H1 (cell line): ENCODE data around the gene C7orf25. TPM values are rescaled to one million over a fixed set of nuclear protein-coding genes. Genes with fewer than 3 reads are reported as not detected.

Source experiments
- CTCF ChIA-PET: fragments of 300-600 bp; sonication (Branson Sonifier 250); formaldehyde crosslinking; loops from one replicate; lab custom pipeline; 2021; ENCODE audit not compliant: partially characterized antibody; lab: Charles Lee
- POLR2A ChIA-PET: fragments of 300-600 bp; sonication (Branson Sonifier 250); formaldehyde crosslinking; loops from one replicate; lab custom pipeline; 2021; ENCODE audit warnings: inconsistent platforms; ENCODE audit not compliant: partially characterized antibody; lab: Charles Lee
- DNase-seq, 2 experiments: peaks; one replicate each; pipeline versions ENCODE4 v3.0.0 to v3.0.0-alpha.2; 2010 to 2022; ENCODE audit warnings: low spot score in 2 of 2, low read depth in 1 of 2, mixed read lengths in 1 of 2
- FAIRE-seq: peaks from 2 replicates; lab custom pipeline; 2011; peaks lifted over from hg19 to GRCh38; lab: Jason Lieb, UNC
- H2AFZ ChIP-seq: 2 replicates; pipeline ENCODE4 v1.8.1; 2012; ENCODE audit warnings: low read length, inconsistent platforms
- H2AK5ac ChIP-seq: 2 replicates; pipeline ENCODE4 v1.6.1; 2013; ENCODE audit warnings: low read depth, low read length
- H2BK120ac ChIP-seq: replicated peaks from 2 replicates; pipeline ENCODE3; 2013; ENCODE audit warnings: low read depth, low read length, inconsistent platforms
- H2BK12ac ChIP-seq: 2 replicates; pipeline ENCODE4 v1.6.1; 2013; ENCODE audit warnings: low read depth, low read length
- H2BK15ac ChIP-seq: 2 replicates; pipeline ENCODE4 v1.6.1; 2013; ENCODE audit warnings: low read length
- H2BK20ac ChIP-seq: 2 replicates; pipeline ENCODE4 v1.6.1; 2013; ENCODE audit warnings: low read length
- H2BK5ac ChIP-seq: 2 replicates; pipeline ENCODE4 v1.6.1; 2013; ENCODE audit warnings: low read depth, low read length
- H3K14ac ChIP-seq: 2 replicates; pipeline ENCODE4 v1.6.1; 2013; ENCODE audit warnings: inconsistent platforms; ENCODE audit not compliant: insufficient read length
- H3K18ac ChIP-seq: 2 replicates; pipeline ENCODE4 v1.6.1; 2013; ENCODE audit warnings: low read length; ENCODE audit errors: extremely low read depth
- H3K23ac ChIP-seq: 2 replicates; pipeline ENCODE4 v1.6.1; 2013; ENCODE audit warnings: inconsistent platforms; ENCODE audit not compliant: insufficient read length
- H3K23me2 ChIP-seq: 2 replicates; pipeline ENCODE4 v1.6.1; 2013; ENCODE audit warnings: low read depth, low read length
- H3K27ac ChIP-seq: 2 replicates; pipeline ENCODE4 v1.6.1; 2011; ENCODE audit warnings: low read depth, low read length, inconsistent platforms
- H3K27me3 ChIP-seq, 4 experiments: replicated peaks in 1 of 4; 1 replicate in 1 of 4; 2 replicates in 3 of 4; pipeline versions ENCODE4 v1.6.1 to v1.8.1; 2011 to 2013; ENCODE audit warnings: low read length in 3 of 4, mild to moderate bottlenecking in 3 of 4, inconsistent platforms in 2 of 4, mixed read lengths in 2 of 4, moderate library complexity in 1 of 4; ENCODE audit not compliant: control insufficient read depth in 3 of 4, insufficient read depth in 3 of 4; ENCODE audit errors: extremely low read depth in 1 of 4
- H3K36me3 ChIP-seq, 4 experiments: 2 replicates each; pipeline versions ENCODE4 v1.6.1 to v1.8.1; 2011 to 2013; ENCODE audit warnings: mild to moderate bottlenecking in 4 of 4, low read length in 3 of 4, moderate library complexity in 2 of 4, control low read depth in 1 of 4, inconsistent platforms in 1 of 4; ENCODE audit not compliant: insufficient read depth in 4 of 4, control insufficient read depth in 2 of 4
- H3K4ac ChIP-seq: replicated peaks from 2 replicates; pipeline ENCODE3; 2013; ENCODE audit warnings: low read length, low read depth, mixed read lengths, inconsistent platforms; ENCODE audit not compliant: insufficient read length
- H3K4me1 ChIP-seq, 4 experiments: replicated peaks in 1 of 4; 1 replicate in 1 of 4; 2 replicates in 3 of 4; pipeline versions ENCODE4 v1.6.1 to v1.8.1; 2011 to 2013; ENCODE audit warnings: low read length in 3 of 4, inconsistent platforms in 2 of 4, mixed read lengths in 1 of 4; ENCODE audit not compliant: insufficient read depth in 4 of 4, control insufficient read depth in 3 of 4
- H3K4me2 ChIP-seq, 2 experiments: 2 replicates each; pipeline versions ENCODE4 v1.6.1 to v1.8.1; 2011 to 2013; ENCODE audit warnings: low read depth in 2 of 2, low read length in 2 of 2, control low read depth in 1 of 2, inconsistent platforms in 1 of 2, mild to moderate bottlenecking in 1 of 2; ENCODE audit not compliant: insufficient read depth in 1 of 2
- H3K4me3 ChIP-seq, 4 experiments: fragments of 200-600, 300-600 bp in 1 of 4; sonication (generic), shearing (Covaris generic), sonication (Bioruptor Twin) in 1 of 4; 2 replicates each; pipeline versions ENCODE4 v1.5.1 to v1.8.1; 2011 to 2016; ENCODE audit warnings: low read length in 4 of 4, low read depth in 3 of 4, control low read depth in 2 of 4, inconsistent platforms in 2 of 4, mild to moderate bottlenecking in 2 of 4, mixed read lengths in 1 of 4, moderate library complexity in 1 of 4; ENCODE audit not compliant: insufficient read depth in 2 of 4; ENCODE audit errors: extremely low read depth in 1 of 4
- H3K56ac ChIP-seq: replicated peaks from 2 replicates; pipeline ENCODE3; 2013; ENCODE audit warnings: low read depth, mild to moderate bottlenecking, mixed read lengths, low read length, inconsistent platforms; ENCODE audit not compliant: insufficient read length
- H3K79me1 ChIP-seq: 2 replicates; pipeline ENCODE4 v1.6.1; 2013; ENCODE audit warnings: low read depth, low read length, control low read depth
- H3K79me2 ChIP-seq, 2 experiments: 2 replicates each; pipeline versions ENCODE4 v1.6.1 to v1.8.1; 2012 to 2013; ENCODE audit warnings: low read length in 2 of 2, mild to moderate bottlenecking in 2 of 2, inconsistent platforms in 1 of 2; ENCODE audit not compliant: insufficient read depth in 2 of 2, control insufficient read depth in 1 of 2
- H3K9ac ChIP-seq, 4 experiments: replicated peaks in 1 of 4; 1 replicate in 1 of 4; 2 replicates in 3 of 4; pipeline versions ENCODE4 v1.6.1 to v1.8.1; 2011 to 2013; ENCODE audit warnings: low read depth in 3 of 4, low read length in 3 of 4, control low read depth in 2 of 4, mild to moderate bottlenecking in 2 of 4, moderate library complexity in 2 of 4, inconsistent platforms in 1 of 4; ENCODE audit errors: extremely low read depth in 1 of 4
- H3K9me3 ChIP-seq, 2 experiments: 2 replicates each; pipeline versions ENCODE4 v1.6.1 to v1.8.1; 2012 to 2013; ENCODE audit warnings: mild to moderate bottlenecking in 2 of 2, moderate library complexity in 2 of 2, control low read depth in 1 of 2, inconsistent platforms in 1 of 2, low read depth in 1 of 2, low read length in 1 of 2, mixed read lengths in 1 of 2; ENCODE audit not compliant: insufficient read depth in 2 of 2
- H4K20me1 ChIP-seq, 2 experiments: replicated peaks in 1 of 2; 2 replicates each; pipeline versions ENCODE3 to v1.8.1; 2011 to 2013; ENCODE audit warnings: inconsistent platforms in 2 of 2, low read length in 2 of 2, mild to moderate bottlenecking in 1 of 2; ENCODE audit not compliant: insufficient read depth in 2 of 2, control insufficient read depth in 1 of 2
- H4K5ac ChIP-seq: 2 replicates; pipeline ENCODE4 v1.6.1; 2013; ENCODE audit warnings: low read length, low read depth, mixed read lengths, inconsistent platforms; ENCODE audit not compliant: insufficient read length
- H4K8ac ChIP-seq: 2 replicates; pipeline ENCODE4 v1.8.0; 2013; ENCODE audit warnings: mild to moderate bottlenecking, moderate library complexity, low read length, inconsistent platforms; ENCODE audit not compliant: insufficient read depth; ENCODE audit errors: extremely low read depth
- H4K91ac ChIP-seq: replicated peaks from 2 replicates; pipeline ENCODE3; 2013; ENCODE audit warnings: low read length, mixed read lengths, inconsistent platforms; ENCODE audit not compliant: insufficient read length
- CHD1 ChIP-seq: IDR thresholded peaks from 2 replicates; pipeline ENCODE4 v1.6.1; 2012; ENCODE audit warnings: low read depth, low read length, improper control_type of control experiment
- CHD2 ChIP-seq: IDR thresholded peaks from 2 replicates; pipeline ENCODE4 v1.6.1; 2012; ENCODE audit warnings: low read length, improper control_type of control experiment
- EZH2 ChIP-seq: fragments of 200-600 bp; sonication (generic); IDR thresholded peaks from 2 replicates; pipeline ENCODE4 v1.7.1; 2012; ENCODE audit warnings: low read depth, mild to moderate bottlenecking, moderate library complexity, low read length, inconsistent platforms; ENCODE audit not compliant: severe bottlenecking
- GABPA ChIP-seq: IDR thresholded peaks from 2 replicates; pipeline ENCODE4 v1.6.1; 2011; ENCODE audit warnings: mild to moderate bottlenecking, low read length, moderate library complexity, borderline replicate concordance; ENCODE audit not compliant: insufficient read depth
- HDAC6 ChIP-seq: IDR thresholded peaks from one replicate; pipeline ENCODE4 v1.7.1; 2012; ENCODE audit warnings: low read depth, mild to moderate bottlenecking, inconsistent platforms, low read length, moderate library complexity
- KDM4A ChIP-seq: IDR thresholded peaks from one replicate; pipeline ENCODE4 v1.7.1; 2012; ENCODE audit warnings: low read depth, mild to moderate bottlenecking, moderate library complexity, low read length, inconsistent platforms; ENCODE audit not compliant: severe bottlenecking
- NANOG ChIP-seq: IDR thresholded peaks from 2 replicates; pipeline ENCODE4 v1.6.1; 2011; ENCODE audit warnings: low read length, low read depth, mild to moderate bottlenecking, inconsistent platforms; ENCODE audit not compliant: insufficient read depth, poor library complexity, severe bottlenecking
- POLR2A ChIP-seq, 2 experiments: IDR thresholded peaks; 1 replicate in 1 of 2; 2 replicates in 1 of 2; pipeline ENCODE4 v1.6.1; 2011; ENCODE audit warnings: low read depth in 2 of 2, low read length in 2 of 2, mild to moderate bottlenecking in 2 of 2; ENCODE audit errors: control extremely low read depth in 1 of 2
- POLR2AphosphoS5 ChIP-seq: IDR thresholded peaks from 2 replicates; pipeline ENCODE4 v1.6.1; 2011; ENCODE audit warnings: low read depth, low read length
- SIRT6 ChIP-seq: IDR thresholded peaks from one replicate; pipeline ENCODE4 v1.7.1; 2012; ENCODE audit warnings: low read length, inconsistent platforms
- SP1 ChIP-seq: IDR thresholded peaks from 2 replicates; pipeline ENCODE4 v1.6.1; 2011; ENCODE audit warnings: low read depth, low read length
- SP4 ChIP-seq: IDR thresholded peaks from 2 replicates; pipeline ENCODE4 v1.6.1; 2012; ENCODE audit warnings: low read length, inconsistent platforms
- WGBS, 2 experiments: shearing (Covaris generic) in 1 of 2; methylation state at CpG; one replicate each; pipeline versions ENCODE4 v1.1.6 to v1.1.7; 2013 to 2015; ENCODE audit warnings: low lambda C conversion rate in 2 of 2, mixed read lengths in 2 of 2, inconsistent platforms in 1 of 2, low coverage in 1 of 2, missing lambda C conversion rate in 1 of 2; ENCODE audit not compliant: insufficient replicate concordance in 2 of 2, insufficient coverage in 1 of 2, insufficient read length in 1 of 2; ENCODE audit errors: extremely low coverage in 1 of 2, missing lambda C conversion rate in 1 of 2; 5-methylcytosine and 5-hydroxymethylcytosine counted together
- polyA plus RNA-seq, 7 experiments: library from polyadenylated mRNA; depleted of rRNA in 3 of 7; stranded (reverse) in 5 of 7; unstranded in 2 of 7; fragments of >200 nt in 5 of 7; fragments of 200-250 nt in 2 of 7; gene quantifications; 1 replicate in 5 of 7; 2 replicates in 1 of 7; 4 replicates in 1 of 7; pipeline versions ENCODE4 v1.2.1 to v1.2.3, GENCODE V29; 2011 to 2013; ENCODE audit warnings: missing spikeins in 2 of 7, mixed read lengths in 2 of 7
- total RNA-seq: library from RNA; stranded (reverse); fragmentation: NEBNext Ultra II Directional; extraction: Animal tissue kit (Norgen Biotek cat#: 25700); gene quantifications from 2 replicates; pipeline ENCODE4 v1.2.1, GENCODE V29; 2021
- TF ChIP-seq, protein P1 (sequence below): IDR thresholded peaks from 2 replicates; pipeline ENCODE4 v1.6.1; 2012; ENCODE audit warnings: low read length, inconsistent platforms
- TF ChIP-seq, protein P2 (sequence below): IDR thresholded peaks from 2 replicates; pipeline ENCODE4 v1.6.1; 2012; ENCODE audit warnings: inconsistent platforms

C7orf25 gene
- total and polyA plus RNA-seq, 2 of the 8 experiments (the other 6 are each of a cell fraction or from before 2014, with no cell fraction given): 0.70 to 4.5 TPM

DNA sequence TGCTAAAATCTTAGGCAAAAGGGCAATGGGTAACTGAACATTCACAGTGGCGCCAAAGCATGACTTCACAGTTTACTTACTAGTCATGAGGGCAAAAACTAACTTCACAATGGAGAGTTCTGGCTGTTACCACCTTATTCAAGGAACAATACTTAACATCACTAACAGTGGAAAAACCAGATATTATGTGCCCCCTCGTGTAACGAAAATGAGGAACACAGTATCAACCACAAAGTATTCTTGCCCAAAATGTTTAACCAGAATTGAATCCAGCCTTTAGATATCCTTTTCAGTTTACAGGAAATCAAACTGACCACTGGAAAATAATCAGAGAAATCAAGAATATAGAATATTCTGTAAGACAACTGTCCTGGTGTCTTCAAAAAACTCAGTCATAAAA, 9.5 kb downstream of the C7orf25 start:
- no peak for FAIRE-seq
- Histone ChIP-seq H3K79me2 (no peaks in the 10 kb centered on the region), H2BK120ac (no peak overlapping the region)
- TF ChIP-seq CHD2: no peak
- TF ChIP-seq, protein P1, sequence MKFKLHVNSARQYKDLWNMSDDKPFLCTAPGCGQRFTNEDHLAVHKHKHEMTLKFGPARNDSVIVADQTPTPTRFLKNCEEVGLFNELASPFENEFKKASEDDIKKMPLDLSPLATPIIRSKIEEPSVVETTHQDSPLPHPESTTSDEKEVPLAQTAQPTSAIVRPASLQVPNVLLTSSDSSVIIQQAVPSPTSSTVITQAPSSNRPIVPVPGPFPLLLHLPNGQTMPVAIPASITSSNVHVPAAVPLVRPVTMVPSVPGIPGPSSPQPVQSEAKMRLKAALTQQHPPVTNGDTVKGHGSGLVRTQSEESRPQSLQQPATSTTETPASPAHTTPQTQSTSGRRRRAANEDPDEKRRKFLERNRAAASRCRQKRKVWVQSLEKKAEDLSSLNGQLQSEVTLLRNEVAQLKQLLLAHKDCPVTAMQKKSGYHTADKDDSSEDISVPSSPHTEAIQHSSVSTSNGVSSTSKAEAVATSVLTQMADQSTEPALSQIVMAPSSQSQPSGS: no peak
- no peak for TF ChIP-seq POLR2A (IDR thresholded peaks at IDR 0.05; ENCODE audit: control extremely low read depth in 1 of 2, low read depth in 2 of 2, low read length in 2 of 2)
- no peak for TF ChIP-seq GABPA
- TF ChIP-seq SIRT6: no peak
- no peak for TF ChIP-seq CHD1
- TF ChIP-seq HDAC6: no peak
- TF ChIP-seq, protein P2, sequence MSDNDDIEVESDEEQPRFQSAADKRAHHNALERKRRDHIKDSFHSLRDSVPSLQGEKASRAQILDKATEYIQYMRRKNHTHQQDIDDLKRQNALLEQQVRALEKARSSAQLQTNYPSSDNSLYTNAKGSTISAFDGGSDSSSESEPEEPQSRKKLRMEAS: no peak
- no peak for TF ChIP-seq EZH2
- TF ChIP-seq SP1: no peak
- TF ChIP-seq SP4: no peak
- TF ChIP-seq POLR2AphosphoS5: no peak
- TF ChIP-seq NANOG: no peak
- no peak for TF ChIP-seq KDM4A

More for the DNA sequence above, 9.5 kb downstream of the C7orf25 start:
- H3K27me3 ChIP-seq: no peaks in the 10 kb centered on the region
- no peak overlapping the region for H4K91ac ChIP-seq
- H3K4me2 ChIP-seq: no peak overlapping the region
- H3K23me2 ChIP-seq: no peaks in the 10 kb centered on the region
- no peaks in the 10 kb centered on the region for H3K79me1 ChIP-seq
- no peak overlapping the region for H3K56ac ChIP-seq
- H2AFZ ChIP-seq: no peak overlapping the region
- CTCF ChIA-PET: interaction anchor here (0.5 kb wide), 1 partner anchor 916 kb away, joined by 3 read pairs; no protein-coding TSS in a partner anchor
- no peak overlapping the region for H3K27ac ChIP-seq
- H3K23ac ChIP-seq: no peak overlapping the region
- no peaks in the 10 kb centered on the region for H4K20me1 ChIP-seq
- no peak overlapping the region for H2BK12ac ChIP-seq
- H3K9me3 ChIP-seq: no peaks in the 10 kb centered on the region
- H3K9ac ChIP-seq: no peak overlapping the region
- no peaks in the 10 kb centered on the region for H3K36me3 ChIP-seq
- no peak overlapping the region for H2AK5ac ChIP-seq
- POLR2A ChIA-PET: no interaction called here
- WGBS, 2 experiments: 56% methylated on average over 3 of the region's 3 CpGs; no CpG with 5 or more reads in 1 of the 2 experiments
- H2BK15ac ChIP-seq: no peak overlapping the region
- no peak overlapping the region for H3K4me3 ChIP-seq
- no peak overlapping the region for H2BK20ac ChIP-seq
- H4K8ac ChIP-seq: no peak overlapping the region
- H3K14ac ChIP-seq: no peak overlapping the region
- no peak overlapping the region for H3K4ac ChIP-seq
- no peak overlapping the region for H4K5ac ChIP-seq
- no peak for DNase-seq
- no peaks in the 10 kb centered on the region for H3K4me1 ChIP-seq
- H2BK5ac ChIP-seq: no peak overlapping the region
- H3K18ac ChIP-seq: no peak overlapping the region
